Right lobe of liver (tissue), 6 donors: Measurements from ENCODE around the gene RPTOR. TPM values are rescaled to one million over a fixed set of nuclear protein-coding genes. Genes with fewer than 3 reads are reported as not detected.

ENCODE experiments used
- ATAC-seq, 4 donors: fragments of 200-7000 bp; cut with Tn5 transposase; one replicate each; pipeline ENCODE4 v1.9.1; 2020; ENCODE audit warnings: mild to moderate bottlenecking in 4 of 4, moderate library complexity in 4 of 4
- DNase-seq, 3 donors: peaks; one replicate each; pipeline ENCODE4 v3.0.0-alpha.2; 2020
- H3K27ac ChIP-seq, 3 donors: fragments of 200-600 bp; one replicate each; pipeline ENCODE4 v1.8.0; 2022
- H3K27me3 ChIP-seq, 2 donors: fragments of 200-600 bp; one replicate each; pipeline ENCODE4 v1.8.0; 2022
- H3K36me3 ChIP-seq, 4 donors: fragments of 200-600 bp; sonication (generic) in 1 of 4; one replicate each; pipeline versions ENCODE4 v1.5.1 to v1.8.0; 2017 to 2022; ENCODE audit warnings: control low read depth in 1 of 4
- H3K4me1 ChIP-seq, 4 donors: fragments of 200-600 bp; sonication (generic) in 1 of 4; one replicate each; pipeline versions ENCODE4 v1.5.1 to v1.8.0; 2017 to 2022; ENCODE audit warnings: control low read depth in 1 of 4
- H3K4me3 ChIP-seq, 3 donors: fragments of 200-600 bp; one replicate each; pipeline ENCODE4 v1.8.0; 2022
- H3K9me3 ChIP-seq, 4 donors: fragments of 200-600 bp; sonication (generic) in 1 of 4; one replicate each; pipeline versions ENCODE4 v1.5.1 to v1.8.0; 2017 to 2022; ENCODE audit warnings: control low read depth in 1 of 4
- POLR2A ChIP-seq: fragments of 450-650 bp; IDR thresholded peaks from one replicate; pipeline ENCODE4 v1.6.1; 2017; ENCODE audit warnings: antibody characterized with exemption, mild to moderate bottlenecking
- WGBS: methylation state at CpG from one replicate; pipeline ENCODE4 v1.1.6; 2018; ENCODE audit warnings: low coverage, low lambda C conversion rate; ENCODE audit not compliant: insufficient coverage; ENCODE audit errors: missing lambda C conversion rate; 5-methylcytosine and 5-hydroxymethylcytosine counted together
- intact Hi-C, 2 donors: fragments of 100-400 bp; cut with DNase I; formaldehyde crosslinking; loops; one replicate each; pipeline versions ENCODE4 v1.11.2 to v1.14.1; 2022
- total RNA-seq, 6 experiments: library from RNA; depleted of rRNA in 2 of 6; stranded (reverse); fragments of >200 nt in 2 of 6; fragmentation: NEBNext Ultra II Directional in 3 of 6; extraction: Animal tissue kit (Norgen Biotek cat#: 25700) in 3 of 6; gene quantifications; one replicate each; pipeline versions ENCODE4 v1.1.0 to v1.2.4, GENCODE V29; 2016 to 2023
- TF ChIP-seq, protein P1 (sequence below), 4 donors: fragments of 200-600 bp in 3 of 4; fragments of 450-650 bp in 1 of 4; IDR thresholded peaks; one replicate each; pipeline versions ENCODE4 v1.5.1 to v1.8.0; 2016 to 2022; ENCODE audit warnings: antibody characterized with exemption in 4 of 4, mild to moderate bottlenecking in 2 of 4
- donor health status: DM: no; HTN: yes; CAD: no.
- donor health status: DM: no; HTN: no; CAD: no.
- donor health status: DM: no; HTN: no; CAD: no.
- donor health status: DM: no; HTN: yes; CAD: no.
- donor health status: DM: no; HTN: yes; CAD: no.

The RPTOR gene
- total RNA-seq, 6 experiments from 2014 or later = 13.1 to 24.0 (median 15.5) TPM

DNA sequence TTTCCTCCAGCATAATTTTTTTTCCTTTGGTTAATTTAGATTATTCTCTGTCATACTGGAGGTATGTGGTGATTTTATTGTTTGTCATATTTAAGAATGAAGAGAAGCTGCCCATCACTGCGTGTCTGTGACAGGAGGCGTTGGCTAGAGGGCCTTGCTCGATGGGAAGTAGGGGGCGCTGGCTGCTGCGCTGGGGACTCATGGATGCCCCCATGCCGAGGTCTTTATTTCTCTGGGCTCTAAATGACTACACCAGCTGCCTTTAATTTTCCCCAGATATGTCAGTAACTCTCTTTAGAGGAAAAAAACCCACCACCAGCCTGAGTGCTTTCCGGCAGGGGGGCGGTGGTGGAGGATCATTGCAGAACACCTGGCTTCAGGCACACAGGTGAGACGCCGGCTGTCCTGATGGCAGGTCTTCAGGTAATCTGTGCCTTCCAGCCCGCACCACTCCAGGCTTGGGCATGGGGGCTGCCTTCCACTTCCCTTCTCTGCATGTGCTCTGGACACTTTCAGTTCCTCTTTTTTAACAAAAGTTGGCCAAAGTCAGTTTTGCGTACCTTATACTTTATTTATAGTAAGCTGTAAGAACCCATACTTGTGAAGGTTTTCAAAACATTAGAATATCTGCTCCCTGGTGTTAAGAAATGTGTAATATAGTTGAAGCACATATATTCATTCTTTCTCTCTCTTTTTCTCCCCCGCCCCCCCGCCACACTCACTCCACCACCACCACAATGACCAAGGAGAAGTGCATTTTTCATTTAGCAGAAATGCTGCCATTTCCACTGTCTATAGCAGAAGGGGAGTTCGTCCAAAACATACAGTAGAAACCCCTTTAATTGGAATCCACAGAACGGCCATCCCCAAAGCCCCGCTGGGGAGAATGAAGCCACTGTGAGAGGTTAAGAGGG is 192.7 kb downstream of the RPTOR start:
- DNase-seq (no peak), ATAC-seq (peak; percentile 40 to 62 (median 42))
- no peaks in the 10 kb centered on the region for H3K9me3 ChIP-seq
- TF ChIP-seq POLR2A = no peak
- TF ChIP-seq, protein P1, sequence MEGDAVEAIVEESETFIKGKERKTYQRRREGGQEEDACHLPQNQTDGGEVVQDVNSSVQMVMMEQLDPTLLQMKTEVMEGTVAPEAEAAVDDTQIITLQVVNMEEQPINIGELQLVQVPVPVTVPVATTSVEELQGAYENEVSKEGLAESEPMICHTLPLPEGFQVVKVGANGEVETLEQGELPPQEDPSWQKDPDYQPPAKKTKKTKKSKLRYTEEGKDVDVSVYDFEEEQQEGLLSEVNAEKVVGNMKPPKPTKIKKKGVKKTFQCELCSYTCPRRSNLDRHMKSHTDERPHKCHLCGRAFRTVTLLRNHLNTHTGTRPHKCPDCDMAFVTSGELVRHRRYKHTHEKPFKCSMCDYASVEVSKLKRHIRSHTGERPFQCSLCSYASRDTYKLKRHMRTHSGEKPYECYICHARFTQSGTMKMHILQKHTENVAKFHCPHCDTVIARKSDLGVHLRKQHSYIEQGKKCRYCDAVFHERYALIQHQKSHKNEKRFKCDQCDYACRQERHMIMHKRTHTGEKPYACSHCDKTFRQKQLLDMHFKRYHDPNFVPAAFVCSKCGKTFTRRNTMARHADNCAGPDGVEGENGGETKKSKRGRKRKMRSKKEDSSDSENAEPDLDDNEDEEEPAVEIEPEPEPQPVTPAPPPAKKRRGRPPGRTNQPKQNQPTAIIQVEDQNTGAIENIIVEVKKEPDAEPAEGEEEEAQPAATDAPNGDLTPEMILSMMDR (IDR thresholded peaks at IDR 0.05) = no peak
- no peak overlapping the region for H3K4me3 ChIP-seq
- whole genome bisulfite sequencing = 49% methylated on average over 7 of the region's 17 CpGs
- intact Hi-C loops = no loop called here
- H3K36me3 ChIP-seq = no peaks in the 10 kb centered on the region
- H3K27me3 ChIP-seq = no peaks in the 10 kb centered on the region
- H3K4me1 ChIP-seq = no peaks in the 10 kb centered on the region
- no peak overlapping the region for H3K27ac ChIP-seq

DNA sequence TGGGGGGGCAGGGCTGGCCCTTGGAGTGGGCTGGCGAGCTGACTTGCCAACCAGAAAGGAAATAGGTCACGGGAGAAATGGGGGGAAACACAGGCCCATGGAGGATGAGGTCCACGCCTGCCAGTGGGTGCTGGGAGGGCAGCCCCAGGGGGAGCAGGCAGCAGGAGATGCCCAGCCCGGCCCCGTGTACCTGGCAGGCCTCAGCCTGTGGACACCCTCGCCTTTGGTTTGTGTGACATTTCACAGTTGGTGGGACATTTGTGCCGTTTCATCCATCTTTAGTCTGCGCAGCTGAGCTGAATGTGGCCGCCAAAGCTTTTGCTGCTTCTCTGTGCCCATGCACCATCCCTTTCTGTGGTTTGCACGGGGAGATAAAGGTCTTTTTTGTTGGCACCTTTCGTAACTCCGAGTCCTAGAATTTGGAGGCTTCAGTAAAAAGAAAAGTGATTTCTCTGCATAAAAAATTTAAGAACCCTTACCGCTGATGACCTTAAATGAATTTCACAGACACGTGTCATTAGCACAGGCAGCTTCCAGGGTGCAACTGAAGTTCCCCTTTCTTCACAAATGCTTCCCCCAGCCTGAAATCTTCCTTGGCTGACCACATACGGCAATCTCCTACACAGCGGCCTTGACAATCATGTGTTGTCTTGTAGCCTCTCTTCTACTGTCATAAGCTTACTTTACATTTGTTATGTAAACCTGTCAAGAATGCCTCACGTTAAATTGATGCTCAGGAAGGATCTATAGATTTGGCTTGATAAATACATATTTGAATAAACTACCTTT is 193.6 kb downstream of the RPTOR start:
- no peak overlapping the region for H3K4me3 ChIP-seq
- intact Hi-C loops = no loop called here
- no peaks in the 10 kb centered on the region for H3K36me3 ChIP-seq
- no peaks in the 10 kb centered on the region for H3K27me3 ChIP-seq
- ATAC-seq = peak; percentile 23 to 75 (median 37)
- no peaks in the 10 kb centered on the region for H3K9me3 ChIP-seq
- H3K27ac ChIP-seq = no peak overlapping the region
- TF ChIP-seq, protein P1 (IDR thresholded peaks at IDR 0.05) = no peak
- no peak for TF ChIP-seq POLR2A
- H3K4me1 ChIP-seq = no peaks in the 10 kb centered on the region
- DNase-seq = no peak
- WGBS = 70% methylated on average over 9 of the region's 17 CpGs

GRCh38 chr17:80738987-80739730 is 194.5 kb downstream of the RPTOR start:
- Histone ChIP-seq H3K27ac (no peak overlapping the region), H3K4me1 (no peaks in the 10 kb centered on the region), H3K4me3 (no peak overlapping the region), H3K36me3 (no peaks in the 10 kb centered on the region), H3K27me3 (no peaks in the 10 kb centered on the region), H3K9me3 (no peaks in the 10 kb centered on the region)
- no peak for ATAC-seq
- intact Hi-C loops = no loop called here
- TF ChIP-seq, protein P1 (IDR thresholded peaks at IDR 0.05) = no peak
- no peak for TF ChIP-seq POLR2A
- WGBS = 91% methylated on average over 11 of the region's 21 CpGs
- DNase-seq = no peak

DNA sequence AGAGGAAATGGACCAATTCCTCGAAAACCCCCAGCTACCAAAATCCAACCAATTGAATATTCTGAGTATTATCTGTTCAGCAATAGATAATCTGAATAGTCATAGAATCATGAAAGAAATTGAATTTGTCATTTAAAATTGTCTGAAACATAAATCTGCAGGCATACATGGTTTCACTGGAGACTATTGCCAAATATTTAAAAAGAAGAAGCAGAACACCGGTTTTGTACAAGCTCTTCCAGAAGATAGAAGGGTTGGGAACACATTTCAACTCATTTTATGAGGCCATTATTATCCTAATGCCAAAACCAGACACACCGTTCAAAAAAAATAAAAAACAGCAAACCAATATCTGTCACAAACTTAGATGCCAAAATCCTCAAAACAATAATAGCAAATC is 195.5 kb downstream of the RPTOR start:
- no peak for DNase-seq
- Histone ChIP-seq H3K27ac (no peak overlapping the region), H3K4me3 (no peak overlapping the region), H3K4me1 (no peaks in the 10 kb centered on the region), H3K27me3 (no peaks in the 10 kb centered on the region), H3K36me3 (no peaks in the 10 kb centered on the region), H3K9me3 (no peaks in the 10 kb centered on the region)
- ATAC-seq = no peak
- 59% methylated on average over 3 of the region's 3 CpGs for WGBS
- intact Hi-C loops = no loop called here
- no peak for TF ChIP-seq POLR2A
- TF ChIP-seq, protein P1 (IDR thresholded peaks at IDR 0.05) = no peak
